Spleen (tissue), 7 donors: Measurements from ENCODE around the gene PKP4.

Experiments used
- CTCF ChIP-seq, 11 experiments: fragments of 200-600 bp in 7 of 11; fragments of 450-650 bp in 4 of 11; sonication (generic) in 4 of 11; IDR thresholded peaks in 8 of 11; conservative IDR thresholded peaks in 3 of 11; 1 replicate in 7 of 11; 2 replicates in 4 of 11; pipeline versions ENCODE4 v1.4.0 to v1.8.0; 2016 to 2021; ENCODE audit warnings: antibody characterized with exemption in 11 of 11, inconsistent platforms in 4 of 11, mild to moderate bottlenecking in 1 of 11
- POLR2A ChIP-seq, 3 donors: fragments of 450-650 bp; IDR thresholded peaks; one replicate each; pipeline ENCODE4 v1.5.1; 2017; ENCODE audit warnings: antibody characterized with exemption in 3 of 3, mild to moderate bottlenecking in 1 of 3
- donor health status: DM: no; HTN: no; CAD: no; lungs with moderate emphysema.
- donor health status: DM: no; HTN: no; CAD: no.
- donor health status: DM: no; HTN: no; CAD: no.

GRCh38 chr2:158407031-158407430, 49.7 kb upstream of the PKP4 start:
- TF ChIP-seq CTCF (IDR thresholded peaks at IDR 0.05 in 8 of 11, conservative IDR thresholded peaks at IDR 0.05 in 3 of 11): no peak
- TF ChIP-seq POLR2A (IDR thresholded peaks at IDR 0.05): no peak
